Measurements from ENCODE around the gene TRPM3.

DNA sequence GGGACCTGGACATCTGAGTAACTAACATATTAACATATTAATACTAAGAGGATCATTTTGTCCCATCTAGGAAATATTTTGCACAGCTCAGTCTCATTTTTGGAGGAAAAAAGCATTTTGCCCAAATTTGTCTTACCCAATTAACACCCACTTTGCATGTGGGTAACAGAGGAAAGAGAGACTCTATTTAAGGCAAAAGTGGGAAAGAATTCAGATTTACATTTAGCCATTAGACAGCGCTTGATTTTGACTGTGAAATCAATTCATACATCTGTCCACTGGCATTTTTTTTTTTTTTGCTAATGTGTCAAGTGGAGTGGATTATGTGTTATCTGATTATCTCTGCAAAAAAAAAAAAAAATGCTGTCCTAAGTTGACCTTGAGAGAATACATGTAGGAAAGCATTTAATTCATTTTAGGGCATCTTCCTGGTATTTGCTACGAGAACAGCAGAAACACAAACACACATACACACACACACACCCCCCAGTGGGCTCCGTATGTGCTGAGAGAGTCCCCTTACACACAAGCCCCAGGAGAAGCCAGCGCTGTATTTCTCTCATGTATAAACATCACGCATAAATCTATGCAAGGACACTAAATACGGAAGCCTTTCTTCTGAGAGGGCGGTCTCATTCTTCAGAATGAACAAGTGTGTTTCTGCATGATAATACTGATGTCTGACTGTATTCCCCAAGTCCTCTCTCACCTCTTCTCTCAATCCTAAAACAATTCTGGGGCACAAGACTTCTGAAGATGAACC is 505.0 kb downstream of the TRPM3 start:
- TF ChIP-seq, protein P1, sequence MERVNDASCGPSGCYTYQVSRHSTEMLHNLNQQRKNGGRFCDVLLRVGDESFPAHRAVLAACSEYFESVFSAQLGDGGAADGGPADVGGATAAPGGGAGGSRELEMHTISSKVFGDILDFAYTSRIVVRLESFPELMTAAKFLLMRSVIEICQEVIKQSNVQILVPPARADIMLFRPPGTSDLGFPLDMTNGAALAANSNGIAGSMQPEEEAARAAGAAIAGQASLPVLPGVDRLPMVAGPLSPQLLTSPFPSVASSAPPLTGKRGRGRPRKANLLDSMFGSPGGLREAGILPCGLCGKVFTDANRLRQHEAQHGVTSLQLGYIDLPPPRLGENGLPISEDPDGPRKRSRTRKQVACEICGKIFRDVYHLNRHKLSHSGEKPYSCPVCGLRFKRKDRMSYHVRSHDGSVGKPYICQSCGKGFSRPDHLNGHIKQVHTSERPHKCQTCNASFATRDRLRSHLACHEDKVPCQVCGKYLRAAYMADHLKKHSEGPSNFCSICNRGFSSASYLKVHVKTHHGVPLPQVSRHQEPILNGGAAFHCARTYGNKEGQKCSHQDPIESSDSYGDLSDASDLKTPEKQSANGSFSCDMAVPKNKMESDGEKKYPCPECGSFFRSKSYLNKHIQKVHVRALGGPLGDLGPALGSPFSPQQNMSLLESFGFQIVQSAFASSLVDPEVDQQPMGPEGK (CRISPR knock-in tag; IDR thresholded peaks at IDR 0.05; ENCODE audit: borderline replicate concordance) = no peak
- no peak for TF ChIP-seq ZNF8 (CRISPR knock-in tag; IDR thresholded peaks at IDR 0.05)
- no peak for TF ChIP-seq ARNTL (CRISPR knock-in tag; IDR thresholded peaks at IDR 0.05; ENCODE audit: borderline replicate concordance, low read depth)
- TF ChIP-seq ISL1 (CRISPR knock-in tag; IDR thresholded peaks at IDR 0.05) = no peak
- TF ChIP-seq SNAI2 (CRISPR knock-in tag; IDR thresholded peaks at IDR 0.05) = no peak
- no peak for TF ChIP-seq OSR1 (CRISPR knock-in tag; IDR thresholded peaks at IDR 0.05)
- no peak for TF ChIP-seq ZFP30 (CRISPR knock-in tag; IDR thresholded peaks at IDR 0.05)
- TF ChIP-seq, protein P2, sequence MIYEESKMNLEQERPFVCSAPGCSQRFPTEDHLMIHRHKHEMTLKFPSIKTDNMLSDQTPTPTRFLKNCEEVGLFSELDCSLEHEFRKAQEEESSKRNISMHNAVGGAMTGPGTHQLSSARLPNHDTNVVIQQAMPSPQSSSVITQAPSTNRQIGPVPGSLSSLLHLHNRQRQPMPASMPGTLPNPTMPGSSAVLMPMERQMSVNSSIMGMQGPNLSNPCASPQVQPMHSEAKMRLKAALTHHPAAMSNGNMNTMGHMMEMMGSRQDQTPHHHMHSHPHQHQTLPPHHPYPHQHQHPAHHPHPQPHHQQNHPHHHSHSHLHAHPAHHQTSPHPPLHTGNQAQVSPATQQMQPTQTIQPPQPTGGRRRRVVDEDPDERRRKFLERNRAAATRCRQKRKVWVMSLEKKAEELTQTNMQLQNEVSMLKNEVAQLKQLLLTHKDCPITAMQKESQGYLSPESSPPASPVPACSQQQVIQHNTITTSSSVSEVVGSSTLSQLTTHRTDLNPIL (CRISPR knock-in tag; IDR thresholded peaks at IDR 0.05; ENCODE audit: low read depth) = no peak
- TF ChIP-seq, protein P3, sequence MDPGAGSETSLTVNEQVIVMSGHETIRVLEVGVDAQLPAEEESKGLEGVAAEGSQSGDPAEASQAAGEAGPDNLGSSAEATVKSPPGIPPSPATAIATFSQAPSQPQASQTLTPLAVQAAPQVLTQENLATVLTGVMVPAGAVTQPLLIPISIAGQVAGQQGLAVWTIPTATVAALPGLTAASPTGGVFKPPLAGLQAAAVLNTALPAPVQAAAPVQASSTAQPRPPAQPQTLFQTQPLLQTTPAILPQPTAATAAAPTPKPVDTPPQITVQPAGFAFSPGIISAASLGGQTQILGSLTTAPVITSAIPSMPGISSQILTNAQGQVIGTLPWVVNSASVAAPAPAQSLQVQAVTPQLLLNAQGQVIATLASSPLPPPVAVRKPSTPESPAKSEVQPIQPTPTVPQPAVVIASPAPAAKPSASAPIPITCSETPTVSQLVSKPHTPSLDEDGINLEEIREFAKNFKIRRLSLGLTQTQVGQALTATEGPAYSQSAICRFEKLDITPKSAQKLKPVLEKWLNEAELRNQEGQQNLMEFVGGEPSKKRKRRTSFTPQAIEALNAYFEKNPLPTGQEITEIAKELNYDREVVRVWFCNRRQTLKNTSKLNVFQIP (CRISPR knock-in tag; IDR thresholded peaks at IDR 0.05; ENCODE audit: borderline replicate concordance, low read depth) = no peak
- no peak for TF ChIP-seq ZFP3 (CRISPR knock-in tag; IDR thresholded peaks at IDR 0.05)
- TF ChIP-seq, protein P4, sequence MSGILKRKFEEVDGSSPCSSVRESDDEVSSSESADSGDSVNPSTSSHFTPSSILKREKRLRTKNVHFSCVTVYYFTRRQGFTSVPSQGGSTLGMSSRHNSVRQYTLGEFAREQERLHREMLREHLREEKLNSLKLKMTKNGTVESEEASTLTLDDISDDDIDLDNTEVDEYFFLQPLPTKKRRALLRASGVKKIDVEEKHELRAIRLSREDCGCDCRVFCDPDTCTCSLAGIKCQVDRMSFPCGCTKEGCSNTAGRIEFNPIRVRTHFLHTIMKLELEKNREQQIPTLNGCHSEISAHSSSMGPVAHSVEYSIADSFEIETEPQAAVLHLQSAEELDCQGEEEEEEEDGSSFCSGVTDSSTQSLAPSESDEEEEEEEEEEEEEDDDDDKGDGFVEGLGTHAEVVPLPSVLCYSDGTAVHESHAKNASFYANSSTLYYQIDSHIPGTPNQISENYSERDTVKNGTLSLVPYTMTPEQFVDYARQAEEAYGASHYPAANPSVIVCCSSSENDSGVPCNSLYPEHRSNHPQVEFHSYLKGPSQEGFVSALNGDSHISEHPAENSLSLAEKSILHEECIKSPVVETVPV (CRISPR knock-in tag; IDR thresholded peaks at IDR 0.05) = no peak

Data from SK-N-SH treated with all-trans-retinoic acid at 6 μM for 48 hours (cell line).